CD1c-positive myeloid dendritic cell (primary cell): ENCODE results near the gene FSTL3.

Experiments used
- DNase-seq: peaks from one replicate; pipeline ENCODE4 v3.0.0-alpha.2; 2016; ENCODE audit errors: extremely low spot score

Gene FSTL3

DNA sequence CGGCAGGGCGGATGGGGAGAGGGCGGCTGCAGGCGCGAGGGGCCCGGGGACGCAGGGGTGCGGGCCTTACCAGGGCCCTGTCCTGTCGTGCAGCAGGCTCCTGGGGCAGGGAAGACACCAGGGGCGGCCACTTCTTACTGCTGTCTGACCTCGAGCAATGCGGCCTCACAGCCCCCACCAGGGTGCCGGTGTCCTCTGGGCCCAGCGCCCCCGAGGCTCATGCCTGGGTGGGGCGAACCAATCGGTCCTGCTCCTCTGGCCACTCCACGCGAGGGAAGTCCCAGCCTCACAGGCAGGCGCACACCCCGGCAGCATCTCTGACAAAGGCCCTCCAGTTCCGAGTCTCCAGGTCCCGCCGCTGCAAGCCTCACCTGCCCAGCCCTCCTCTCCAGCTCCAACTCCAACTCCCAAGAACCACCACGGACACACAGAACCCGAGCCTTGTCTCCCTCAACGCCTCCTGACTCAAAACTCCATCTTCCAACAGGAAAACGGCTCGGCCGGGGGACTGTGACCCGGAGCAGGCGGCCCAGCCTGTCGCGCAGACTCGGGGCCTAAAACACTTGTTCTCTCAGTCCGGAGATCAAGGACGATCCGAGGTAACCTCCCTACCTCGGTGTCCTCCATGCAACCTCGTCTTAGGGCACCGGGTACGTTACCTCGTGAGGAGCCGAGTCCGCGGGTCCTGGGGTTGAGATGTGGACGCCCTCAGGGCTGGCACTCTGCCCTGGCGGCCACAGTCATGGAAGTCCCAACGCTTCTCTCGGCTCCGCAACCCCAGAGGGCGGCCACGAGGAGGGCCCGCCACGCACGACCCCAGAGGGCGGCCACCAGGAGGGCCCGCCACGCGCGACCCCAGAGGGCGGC, 30.0 kb upstream of the FSTL3 start:
- no peak for DNase-seq

- DNase-seq: no peak
Measured at GRCh38 chr19:646779-647565, 29.2 kb upstream of the FSTL3 start.

DNA sequence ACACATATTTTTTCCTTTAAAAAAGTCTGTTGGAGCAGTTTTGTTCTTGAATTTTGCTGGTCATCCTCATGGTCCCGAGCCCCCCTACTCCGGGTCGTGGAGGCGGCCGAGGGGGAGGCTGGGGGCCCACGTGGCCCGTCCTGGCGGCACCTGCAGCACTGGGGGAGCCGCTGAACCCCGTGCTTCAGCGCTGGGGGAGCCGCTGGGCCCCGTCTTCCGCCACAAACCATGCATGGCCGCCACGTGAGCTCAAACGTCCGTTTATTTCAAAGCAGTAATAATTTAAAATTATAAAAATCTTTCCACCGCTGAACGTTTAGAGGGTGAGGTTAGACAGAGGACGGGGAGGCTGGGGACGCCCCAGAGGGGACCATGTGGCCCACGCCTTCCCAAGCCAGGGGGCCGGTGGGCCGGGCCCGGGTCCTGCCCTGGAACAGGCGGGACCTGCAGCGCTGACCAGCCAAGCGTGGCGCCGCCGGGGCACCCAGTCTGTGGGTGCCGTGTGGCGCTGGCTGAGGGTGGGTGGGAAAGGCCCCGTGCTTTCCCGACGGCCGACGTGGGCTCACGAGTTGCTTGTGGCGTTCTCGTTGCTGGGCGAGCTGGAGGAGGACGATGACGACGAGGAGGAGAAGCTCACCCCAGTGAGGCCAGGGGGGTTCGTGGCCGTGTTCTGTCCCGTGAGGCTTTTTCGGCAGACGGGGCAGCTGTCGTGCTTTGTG, 28.5 kb upstream of the FSTL3 start:
- no peak for DNase-seq

DNA sequence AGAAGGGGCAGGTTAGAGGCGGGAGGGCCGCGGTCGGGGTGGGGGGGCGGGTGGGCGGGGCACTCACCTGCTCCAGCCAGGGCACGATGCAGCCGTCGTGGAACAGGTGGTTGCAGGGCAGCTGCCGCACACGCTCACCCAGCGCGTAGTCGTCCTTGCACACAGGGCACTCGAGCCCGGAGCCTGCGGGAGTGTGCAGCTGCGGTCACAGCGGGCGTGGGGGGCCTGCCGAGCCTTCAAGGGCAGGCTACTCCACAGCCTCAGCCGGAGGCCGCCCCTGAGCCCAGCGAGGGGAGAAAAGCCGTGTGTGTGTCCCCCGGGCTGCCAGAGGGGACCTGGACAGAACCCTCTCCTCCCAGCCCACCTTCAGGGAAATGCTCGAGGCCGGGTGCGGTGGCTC, 27.9 kb upstream of the FSTL3 start:
- no peak for DNase-seq

- DNase-seq: no peak
Measured at GRCh38 chr19:648904-649801, 27.0 kb upstream of the FSTL3 start.

GRCh38 chr19:650121-650520, 26.1 kb upstream of the FSTL3 start:
- DNase-seq: no peak

- no peak for DNase-seq
Measured at GRCh38 chr19:651114-651818, 24.9 kb upstream of the FSTL3 start.

- no peak for DNase-seq
Measured at GRCh38 chr19:651991-652390, 24.2 kb upstream of the FSTL3 start.

- no peak for DNase-seq
Measured at GRCh38 chr19:652467-653389, 23.5 kb upstream of the FSTL3 start.

DNA sequence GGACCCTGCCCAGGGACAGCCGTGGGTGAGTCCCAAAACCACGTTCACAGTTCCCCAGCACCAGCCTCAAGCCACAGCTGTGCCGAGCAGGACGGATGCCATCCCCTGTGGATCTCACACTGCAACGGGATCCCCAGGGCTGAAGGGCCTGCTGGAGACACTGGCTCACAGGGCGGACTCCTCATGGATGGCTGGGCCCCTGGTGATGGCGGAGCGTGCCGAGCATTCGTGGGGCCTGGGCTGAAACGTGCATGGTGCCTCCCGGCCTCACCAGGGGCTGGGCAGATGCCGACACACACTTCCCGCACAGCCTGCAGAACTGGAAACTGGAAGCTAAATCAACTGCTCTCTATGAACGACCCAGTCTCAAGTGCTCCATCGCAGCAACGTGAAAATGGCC, 22.8 kb upstream of the FSTL3 start:
- DNase-seq: no peak

DNA sequence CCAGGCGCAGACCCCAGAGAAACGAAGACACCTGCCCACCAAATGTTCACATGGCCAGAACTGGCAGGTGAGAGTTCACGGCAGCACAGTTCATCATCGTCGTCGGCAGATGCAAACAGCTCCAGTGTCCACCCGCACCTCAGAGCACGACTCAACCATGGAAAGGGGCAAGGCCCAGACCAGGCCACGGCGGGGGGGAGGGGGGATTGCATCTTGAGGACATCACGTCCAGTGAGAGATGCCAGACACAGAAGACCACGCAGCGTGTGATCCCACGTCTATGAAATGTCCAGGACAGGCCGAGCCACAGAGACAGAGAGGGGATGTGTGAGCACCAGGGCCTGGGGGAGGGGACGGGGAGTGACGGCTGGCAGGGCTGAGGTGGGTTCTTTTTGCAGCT, 20.5 kb upstream of the FSTL3 start:
- DNase-seq: no peak

DNA sequence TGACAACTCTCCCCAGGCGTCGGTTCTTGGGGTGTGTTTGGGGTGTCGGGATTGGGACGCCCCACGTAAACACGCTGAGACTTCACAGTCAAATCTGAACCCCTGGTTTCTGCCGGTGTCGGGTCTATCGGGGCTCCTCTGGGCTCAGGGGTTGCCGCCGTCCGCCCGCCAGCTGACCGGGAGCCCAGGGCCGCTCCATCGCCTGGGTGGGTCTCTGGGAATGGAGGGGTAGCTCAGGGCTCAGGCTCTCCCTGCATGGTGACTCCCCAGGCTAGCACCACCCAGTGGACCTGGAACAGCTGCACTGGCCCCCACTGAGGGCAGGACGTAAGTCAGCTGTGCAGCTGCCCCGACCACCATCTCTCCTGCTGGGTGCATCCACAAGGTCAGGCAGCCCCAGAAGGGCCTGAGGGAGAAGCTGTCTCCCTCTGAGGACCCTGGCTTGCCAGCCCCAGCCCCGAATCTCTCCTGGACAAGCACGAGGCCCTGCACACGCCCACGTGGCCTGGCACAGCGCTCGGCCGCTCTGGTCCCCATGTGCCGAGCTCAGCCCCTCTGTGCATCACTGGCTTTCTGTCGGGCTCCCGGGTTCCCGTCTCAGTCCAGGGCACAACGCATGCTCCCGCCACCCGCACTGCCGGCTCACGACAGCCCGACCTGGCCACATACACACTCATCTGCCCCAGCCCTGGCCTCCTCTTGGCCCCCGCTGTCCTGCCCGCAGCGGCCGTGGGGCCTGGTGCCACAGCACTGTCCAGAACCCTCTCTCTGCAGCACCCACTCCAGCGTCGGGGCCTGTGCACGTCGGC, 19.2 kb upstream of the FSTL3 start:
- DNase-seq: no peak

GRCh38 chr19:657611-658010, 18.6 kb upstream of the FSTL3 start:
- no peak for DNase-seq

DNA sequence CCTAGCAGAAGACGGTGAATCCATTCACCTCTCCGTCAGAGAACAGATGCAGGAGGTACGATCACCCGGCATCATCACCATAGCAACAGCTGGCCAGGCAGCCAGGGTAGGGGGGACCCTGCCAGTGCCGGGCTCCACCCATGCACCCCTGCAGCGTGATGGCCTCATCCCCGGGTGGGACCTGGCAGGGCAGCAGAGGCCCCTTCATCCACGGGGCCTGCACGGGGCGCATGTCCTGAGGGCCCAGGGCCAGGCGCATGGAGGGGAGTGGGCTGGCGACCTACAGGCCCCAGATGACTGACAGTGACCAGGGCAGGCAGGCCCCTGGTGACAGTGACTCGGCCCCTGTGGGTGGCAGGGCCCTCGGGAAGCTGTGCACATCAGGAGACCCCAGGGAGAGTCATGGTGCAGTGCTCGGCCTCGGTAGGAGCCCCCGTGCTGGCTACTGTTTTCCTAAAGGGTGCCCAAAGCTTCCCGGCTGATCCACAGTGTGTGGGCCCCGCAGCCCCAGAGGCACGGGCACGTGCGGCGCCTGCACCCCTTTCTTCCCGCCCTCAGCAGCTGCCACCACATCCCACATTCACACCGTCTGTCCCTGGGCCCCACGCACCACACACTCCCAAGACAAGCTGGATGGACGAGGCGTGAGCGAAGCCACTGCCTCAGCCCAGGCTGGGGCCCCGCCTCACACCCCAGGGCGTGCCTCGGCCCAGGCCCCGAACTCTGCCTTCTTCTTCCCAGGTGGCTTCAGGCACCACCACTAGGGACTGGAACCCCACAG, 17.9 kb upstream of the FSTL3 start:
- no peak for DNase-seq

- DNase-seq: peak; percentile 71
Measured at GRCh38 chr19:658916-659839, 17.0 kb upstream of the FSTL3 start.

- peak; percentile 16 for DNase-seq
Measured at GRCh38 chr19:660793-661426, 15.3 kb upstream of the FSTL3 start.
